Measurements from ENCODE around the gene RCVRN.

RCVRN gene

DNA sequence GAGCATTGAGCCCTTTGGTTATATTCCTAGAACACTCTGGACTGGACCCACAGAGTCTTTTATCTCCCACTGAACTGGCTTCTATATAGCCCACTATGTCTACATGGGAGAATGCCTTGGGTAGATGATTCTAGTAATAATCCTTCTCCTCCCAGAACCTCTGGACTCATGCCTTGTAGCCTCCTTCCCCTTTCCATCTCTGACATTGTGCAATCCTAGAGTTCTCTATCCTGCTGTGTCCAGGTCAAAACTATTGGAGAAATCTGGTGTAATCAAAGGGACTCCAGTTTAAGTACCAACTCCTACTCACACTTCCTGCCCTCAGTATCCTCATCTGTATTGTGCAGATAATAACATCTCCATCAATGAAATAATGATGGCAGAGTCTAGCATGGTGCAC, 9.1 kb downstream of the RCVRN start:
- no peak for DNase-seq

DNA sequence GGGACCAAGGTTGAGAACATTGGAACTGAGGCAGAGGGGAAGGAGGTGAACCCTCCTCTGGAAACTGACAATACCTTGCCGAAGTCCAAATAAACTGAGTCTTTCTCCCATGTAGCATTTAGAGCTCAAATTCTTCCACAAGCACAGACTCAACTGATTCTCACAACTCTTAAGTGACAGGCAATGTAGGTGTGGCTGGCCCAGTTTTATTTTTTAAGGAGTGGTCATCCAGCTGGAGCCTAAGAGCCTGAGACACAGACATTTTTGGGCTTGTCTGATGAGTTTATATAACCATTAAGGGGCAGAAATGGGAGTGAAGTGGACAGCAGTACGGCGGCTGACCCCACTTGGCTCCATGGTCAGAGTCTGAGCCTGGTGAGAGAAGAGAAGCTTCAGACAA, 10.8 kb downstream of the RCVRN start:
- no peak for DNase-seq

DNA sequence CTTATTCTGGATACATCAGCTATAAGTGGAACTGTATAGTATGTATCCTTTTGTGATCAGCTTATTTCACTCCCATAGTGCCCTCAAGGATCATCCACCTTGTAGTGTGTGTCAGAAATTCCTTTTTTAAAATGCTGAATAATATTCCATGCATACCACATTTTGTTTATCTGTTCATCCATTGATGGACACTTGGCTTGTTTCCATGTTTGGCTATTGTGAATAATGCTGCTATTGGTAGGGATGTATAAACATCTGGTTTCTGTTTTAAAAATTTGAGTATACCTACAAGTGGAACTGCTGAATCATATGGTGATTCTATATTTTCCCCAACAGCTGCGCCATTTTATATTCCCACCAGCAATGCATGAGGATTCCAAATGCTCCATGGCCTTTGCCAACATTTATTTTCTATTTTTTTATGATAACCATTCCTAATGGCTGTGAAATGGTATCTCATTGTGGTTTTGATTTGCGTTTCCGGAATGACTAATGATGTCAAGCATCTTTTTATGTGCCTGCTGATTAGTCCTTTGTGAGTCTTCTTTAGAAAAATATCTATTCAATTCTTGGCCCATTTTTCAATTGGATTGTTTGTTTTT, 11.6 kb downstream of the RCVRN start:
- DNase-seq = no peak

DNA sequence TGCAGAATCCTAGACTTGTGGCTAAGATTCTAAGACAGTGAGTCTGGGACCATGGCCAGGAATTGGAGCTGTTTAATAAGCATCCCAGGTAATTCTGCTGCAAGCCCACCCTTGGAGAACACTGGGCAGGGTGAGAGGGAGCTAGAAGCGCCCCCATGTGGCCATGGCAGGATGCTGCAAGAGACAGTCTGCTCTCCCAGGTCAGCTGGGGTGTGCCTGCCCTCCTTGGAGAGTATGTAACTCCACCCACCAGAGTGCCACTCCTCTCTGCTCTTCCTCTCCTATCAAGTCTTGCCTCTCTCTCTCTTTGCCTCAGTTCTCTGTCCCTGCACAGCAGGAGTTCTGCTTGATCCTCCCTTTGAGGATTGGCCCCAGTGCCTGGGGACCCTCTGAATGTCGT, 14.9 kb downstream of the RCVRN start:
- no peak for DNase-seq

DNA sequence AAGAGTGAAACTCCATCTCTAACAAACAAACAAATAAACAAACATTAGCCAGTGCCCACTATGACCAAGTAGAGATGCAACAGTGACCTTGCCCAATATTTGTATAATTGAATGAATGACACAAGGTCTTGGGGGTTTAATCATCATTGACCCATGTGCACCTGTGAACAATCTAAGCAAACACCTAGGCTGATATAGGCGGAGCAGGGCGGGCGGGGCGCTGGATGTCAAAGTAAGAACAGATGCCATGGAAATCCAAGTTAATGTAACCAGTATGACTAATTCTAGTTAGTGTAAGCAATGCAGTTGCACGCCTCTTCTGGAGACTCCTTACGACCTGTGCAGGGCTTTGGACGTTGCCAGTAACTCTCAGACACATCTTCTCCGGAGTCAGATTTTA, 17.6 kb downstream of the RCVRN start:
- DNase-seq = no peak

DNA sequence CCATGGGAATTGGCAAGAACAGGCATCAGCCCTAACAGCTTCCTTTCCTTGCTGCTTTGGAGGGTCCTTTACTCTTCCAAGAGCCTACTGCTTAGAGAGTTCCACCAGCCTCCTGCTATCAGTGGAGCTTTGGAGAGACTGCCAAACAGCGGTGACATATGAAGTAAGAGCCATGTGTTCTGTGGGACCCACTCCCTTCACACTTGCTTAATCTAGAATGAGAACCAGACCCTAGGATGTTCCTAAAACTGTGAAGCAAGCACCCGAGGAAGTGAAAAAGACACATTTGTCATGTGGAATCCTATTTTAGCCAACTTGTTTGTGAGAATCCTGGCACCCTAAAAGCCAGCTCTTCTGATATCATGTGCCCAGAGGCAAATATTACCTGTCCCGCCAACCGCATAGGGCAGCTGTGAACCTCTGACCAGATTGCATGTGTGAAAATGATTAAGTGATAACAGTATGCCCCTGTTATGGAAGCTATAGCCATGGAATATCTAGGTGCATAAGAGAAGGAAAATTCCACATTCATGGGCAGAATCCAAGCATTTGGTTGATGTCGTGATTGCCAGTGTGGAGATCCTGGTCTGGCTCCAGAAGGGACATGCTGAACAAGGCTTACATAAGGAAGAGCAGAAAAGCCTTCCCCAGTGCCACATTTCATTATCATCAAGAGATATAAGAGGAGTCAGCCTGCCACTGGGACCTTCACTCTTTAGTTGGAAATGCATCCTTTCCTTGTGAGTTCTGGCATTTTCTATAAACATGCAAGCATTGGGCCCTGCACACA, 18.7 kb downstream of the RCVRN start:
- DNase-seq = no peak

DNA sequence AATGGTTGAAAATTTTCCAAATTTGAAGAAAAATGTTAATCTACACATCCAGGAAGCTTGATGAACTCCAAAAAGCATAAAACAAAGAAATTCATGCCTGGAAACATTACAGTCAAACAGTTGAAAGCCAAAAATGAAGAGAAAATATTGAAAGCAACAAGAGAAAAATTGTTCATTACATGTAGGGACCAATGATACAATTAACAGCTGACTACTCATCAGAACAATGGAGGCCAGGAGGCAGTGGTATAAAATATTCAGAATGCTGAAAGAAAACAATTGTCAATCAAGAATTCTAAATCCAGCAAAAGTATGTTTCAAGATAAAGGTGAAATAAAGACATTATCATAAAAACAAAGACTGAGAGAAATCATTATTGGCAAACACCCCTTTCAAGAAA, 21.6 kb downstream of the RCVRN start:
- no peak for DNase-seq

DNA sequence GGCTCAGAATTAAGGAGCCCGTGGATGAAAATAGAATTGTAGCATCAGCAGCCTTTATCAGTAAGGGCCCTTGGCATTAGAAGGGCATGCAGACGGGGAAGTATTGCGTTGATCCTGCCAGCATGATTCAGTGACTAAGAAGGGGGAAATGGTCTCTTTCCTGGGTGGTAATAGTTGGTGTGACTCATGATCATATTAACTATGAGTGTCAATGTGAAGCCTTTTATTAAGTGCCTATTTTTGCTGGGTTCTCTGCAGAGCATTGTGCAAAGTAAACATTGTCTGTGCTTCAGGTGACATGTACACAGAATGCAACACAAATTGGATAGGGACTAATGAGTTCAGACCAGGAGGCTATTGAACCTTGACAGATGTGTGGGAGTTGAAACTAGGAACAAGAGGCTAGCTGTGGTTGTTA, 24.5 kb downstream of the RCVRN start:
- no peak for DNase-seq

DNA sequence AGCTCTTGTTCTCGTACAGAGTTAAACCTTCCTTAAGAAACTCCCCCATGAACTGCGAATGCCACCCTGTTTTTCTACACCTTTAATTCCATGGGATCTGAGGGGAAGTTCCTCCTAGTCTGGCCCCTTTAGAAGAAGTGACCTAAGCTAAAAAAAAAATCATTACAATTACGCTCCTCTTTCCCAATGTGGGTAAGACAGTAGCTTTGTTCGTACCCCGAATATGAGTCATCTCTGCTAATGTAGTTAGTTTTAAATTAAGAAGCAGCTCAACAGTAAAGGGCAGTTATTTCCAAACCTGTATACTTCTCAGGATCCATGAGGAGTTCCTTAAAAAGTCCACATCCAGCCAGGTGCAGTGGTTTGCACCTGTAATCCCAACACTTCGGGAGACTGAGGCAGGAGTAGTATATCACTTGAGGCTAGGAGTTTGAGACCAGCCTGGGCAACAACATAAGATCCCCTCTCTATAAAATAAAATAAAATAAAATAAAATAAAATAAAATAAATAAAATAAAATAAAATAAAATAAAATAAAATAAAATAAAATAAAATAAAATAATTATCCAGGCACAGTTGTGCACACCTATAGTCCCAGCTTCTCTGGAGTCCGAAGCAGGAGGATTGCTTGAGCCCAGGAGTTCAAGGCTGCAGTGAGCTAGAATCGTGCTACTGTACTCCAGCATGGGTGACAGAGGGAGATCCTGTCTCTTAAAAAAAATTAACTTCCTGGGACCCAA, 26.1 kb downstream of the RCVRN start:
- no peak for DNase-seq

DNA sequence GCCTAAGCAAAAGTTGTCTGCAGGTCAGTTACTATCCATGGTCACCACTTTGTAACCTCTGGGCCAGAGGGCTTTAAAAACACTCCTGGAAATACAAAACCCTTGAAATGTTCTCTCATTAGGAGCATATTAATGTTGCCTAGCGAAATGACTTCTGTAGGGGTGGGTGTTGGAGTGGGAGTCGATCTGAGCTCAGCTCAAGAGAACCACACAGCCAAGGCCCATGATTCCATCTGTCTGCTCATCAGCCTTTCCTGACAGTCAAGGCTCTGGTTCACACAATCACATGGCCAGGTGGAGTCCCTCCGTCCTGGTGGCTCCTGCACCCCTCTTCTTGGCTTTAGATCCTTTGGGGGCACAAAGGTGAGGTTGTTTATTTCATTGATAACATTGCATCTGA, 26.7 kb downstream of the RCVRN start:
- no peak for DNase-seq

DNA sequence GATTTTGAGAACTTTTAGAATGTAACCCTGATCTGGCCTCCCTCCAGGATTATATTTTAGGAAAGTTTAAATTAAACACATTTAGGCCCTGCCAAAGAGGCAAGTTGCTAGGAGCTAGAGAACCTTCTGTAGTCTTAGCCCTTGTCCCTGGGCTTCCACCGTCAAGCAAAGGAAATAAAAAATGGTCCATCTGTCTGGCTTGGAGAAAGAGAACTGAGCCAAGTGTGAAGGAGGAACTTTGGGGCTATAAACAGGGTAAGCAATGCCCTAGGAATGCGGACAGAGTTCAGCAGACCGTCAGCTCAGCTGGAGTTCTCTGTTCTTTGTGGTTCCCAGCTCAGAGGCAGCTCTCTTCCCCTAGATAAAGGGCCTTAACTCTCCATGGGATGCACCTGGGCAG, 29.6 kb downstream of the RCVRN start:
- DNase-seq = no peak

DNA sequence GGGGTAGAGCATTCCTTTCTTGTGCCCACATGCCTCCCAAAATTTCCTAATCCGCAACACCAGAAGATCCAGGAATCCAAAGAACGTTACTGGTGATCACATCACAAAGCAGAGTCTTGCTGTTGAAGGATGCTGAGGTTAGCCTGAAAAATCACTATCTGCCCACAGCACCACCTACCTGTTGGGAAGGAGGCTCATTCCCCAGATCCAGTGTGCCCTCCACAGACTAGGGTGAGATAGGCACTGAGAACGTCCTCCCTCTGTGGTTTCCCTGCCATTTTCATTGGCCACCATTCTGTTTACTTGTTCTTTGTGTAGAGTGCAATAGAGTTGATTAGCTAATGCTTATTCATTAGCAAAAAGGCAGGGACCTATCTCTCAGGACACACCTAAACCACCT, 30.3 kb downstream of the RCVRN start:
- DNase-seq = no peak

DNA sequence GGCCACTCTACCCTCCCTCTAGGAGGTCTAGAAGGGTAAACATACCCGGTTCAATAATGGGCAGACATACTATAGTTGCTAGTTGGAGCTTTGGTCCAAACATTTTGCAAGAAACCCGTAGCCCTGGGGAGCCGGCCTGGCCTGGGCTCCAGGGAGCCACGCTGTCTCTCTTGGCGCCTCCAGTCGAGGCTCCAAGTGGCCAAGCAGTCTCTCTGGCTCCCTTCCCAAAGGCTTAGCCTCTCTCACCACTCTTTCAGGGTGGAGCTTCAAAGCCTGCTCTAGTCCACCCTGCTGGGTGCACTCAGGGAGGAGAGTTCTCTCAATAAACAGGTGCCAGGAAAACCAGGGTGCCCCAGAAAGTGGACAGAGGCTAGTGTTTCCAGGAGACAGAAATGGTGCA, 32.2 kb downstream of the RCVRN start:
- no peak for DNase-seq

DNA sequence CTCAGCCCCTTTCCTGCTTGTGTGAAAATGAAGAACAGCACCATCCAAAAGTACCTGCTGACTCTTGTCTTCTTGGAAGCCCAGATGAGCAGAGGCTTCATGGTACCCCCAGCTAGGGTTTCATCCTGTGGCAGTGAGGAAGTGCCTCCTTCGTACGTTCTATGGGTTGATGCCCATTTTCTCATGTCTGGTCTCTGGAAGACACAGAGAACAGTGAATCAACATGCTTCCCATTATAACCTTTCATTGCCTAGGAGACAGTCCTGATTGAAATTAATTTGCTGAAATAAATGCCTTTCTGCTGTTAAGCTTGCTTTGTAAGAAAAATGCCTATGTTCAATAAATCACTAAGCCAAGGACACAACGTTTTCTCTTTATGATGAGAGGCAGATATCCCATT, 36.5 kb downstream of the RCVRN start:
- no peak for DNase-seq

DNA sequence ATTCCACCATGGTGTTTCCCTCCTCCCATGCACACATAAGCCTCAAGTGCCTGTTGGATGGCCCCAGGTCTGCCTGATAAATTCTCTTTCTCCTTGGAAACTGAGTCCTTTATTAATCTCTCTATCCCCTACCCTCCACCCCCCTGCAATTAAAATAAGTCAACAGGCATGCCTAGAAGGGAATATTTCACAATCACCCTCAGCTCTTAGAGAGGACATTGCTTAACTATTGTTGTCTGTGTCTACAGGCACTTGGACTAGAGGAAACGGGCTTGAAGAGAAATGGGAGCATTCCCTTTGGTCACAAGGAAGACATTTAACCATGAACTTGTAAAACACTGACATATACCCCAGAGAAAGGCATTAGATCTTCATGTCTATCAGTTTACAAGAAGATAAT, 39.5 kb downstream of the RCVRN start:
- DNase-seq = no peak

DNA sequence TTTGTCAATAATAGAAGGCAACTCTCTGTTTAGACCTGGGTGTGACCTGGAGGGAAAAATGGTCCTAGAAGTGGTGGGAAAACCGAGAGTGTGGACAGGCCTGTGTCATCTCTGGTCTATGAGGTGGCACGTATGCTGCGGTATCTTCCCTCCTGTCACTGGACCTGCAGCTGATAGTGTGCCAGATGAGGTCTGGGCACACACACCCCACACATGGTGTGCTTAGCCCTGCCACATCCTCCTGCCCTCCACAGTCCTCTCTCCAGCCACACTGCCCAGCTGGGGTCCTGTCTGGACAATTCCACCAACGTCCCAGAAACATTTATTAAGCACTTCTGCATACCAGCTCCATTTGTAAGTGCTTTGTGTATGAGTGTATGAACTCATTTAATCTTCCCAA, 42.1 kb downstream of the RCVRN start:
- DNase-seq = no peak

DNA sequence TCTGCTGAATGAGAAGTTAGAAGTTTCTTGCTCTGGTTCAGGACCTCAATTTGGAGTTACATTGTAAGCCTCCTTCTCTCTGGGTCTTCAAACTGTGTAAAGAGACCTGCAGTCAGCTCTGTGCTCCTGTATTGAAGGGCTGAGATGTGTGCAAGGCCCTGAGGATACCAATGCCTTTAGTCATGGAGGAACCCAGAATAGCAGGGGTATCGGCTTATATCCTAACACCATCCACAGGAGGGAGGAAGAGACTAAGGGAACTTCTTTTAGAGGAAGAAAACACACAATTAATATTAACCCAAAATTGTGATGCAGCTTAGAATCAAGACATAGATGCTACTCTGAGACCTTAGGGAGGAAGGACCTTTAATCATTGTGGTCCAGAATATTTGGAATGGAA, 42.9 kb downstream of the RCVRN start:
- DNase-seq = no peak

DNA sequence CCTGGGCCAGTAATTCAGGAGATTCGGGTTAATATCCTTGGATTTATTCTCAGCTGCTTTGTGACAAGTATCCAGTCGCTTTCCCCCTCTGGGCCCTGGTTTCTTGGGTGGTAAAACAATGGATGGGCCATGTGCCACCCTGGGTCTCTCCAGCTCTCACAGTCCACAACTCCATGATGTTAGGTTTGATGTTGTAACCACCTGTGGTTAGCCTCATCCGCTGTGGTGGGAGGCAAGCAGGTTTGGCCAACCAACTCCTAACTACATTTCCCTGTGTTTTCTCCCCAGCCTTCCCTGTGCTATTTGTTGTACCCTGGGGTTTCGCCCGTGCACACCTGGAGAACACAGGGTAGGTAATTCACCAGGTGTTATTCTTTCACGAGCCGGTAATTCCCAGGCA, 44.2 kb downstream of the RCVRN start:
- no peak for DNase-seq

DNA sequence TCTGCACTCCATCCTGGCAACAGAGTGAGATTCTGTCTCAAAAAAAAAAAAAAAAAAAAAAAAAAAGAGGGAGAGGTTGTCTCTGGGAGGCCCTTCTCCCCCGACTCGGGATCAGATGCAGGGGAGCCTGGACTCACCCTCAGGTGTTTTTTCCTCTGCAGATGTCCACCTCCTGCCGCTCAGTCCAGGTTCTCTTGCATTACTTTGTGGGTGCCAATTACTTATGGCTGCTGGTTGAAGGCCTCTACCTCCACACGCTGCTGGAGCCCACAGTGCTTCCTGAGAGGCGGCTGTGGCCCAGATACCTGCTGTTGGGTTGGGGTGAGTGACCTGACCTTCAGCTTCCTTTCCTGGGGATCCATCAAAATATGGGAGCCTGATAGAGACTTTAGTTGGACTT, 45.3 kb downstream of the RCVRN start:
- no peak for DNase-seq

DNA sequence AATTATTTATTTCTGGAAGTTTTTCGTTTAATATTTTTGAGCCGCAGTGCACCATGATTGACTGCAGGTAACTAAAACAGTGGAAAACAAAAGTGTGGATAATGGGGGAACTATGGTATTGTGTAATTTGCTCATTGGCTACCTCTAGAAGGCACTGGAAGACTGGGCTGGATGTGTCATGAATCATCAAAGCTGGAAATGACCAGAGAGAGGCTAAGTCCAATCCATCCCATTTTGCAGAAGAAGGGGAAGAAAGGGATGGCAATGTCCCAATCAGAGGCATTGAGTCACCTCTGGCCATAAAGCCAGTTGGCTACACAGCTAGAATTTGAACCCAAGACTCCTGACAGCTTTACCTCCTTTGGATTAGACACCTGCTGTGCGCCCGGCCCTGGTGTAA, 50.0 kb downstream of the RCVRN start:
- no peak for DNase-seq

DNA sequence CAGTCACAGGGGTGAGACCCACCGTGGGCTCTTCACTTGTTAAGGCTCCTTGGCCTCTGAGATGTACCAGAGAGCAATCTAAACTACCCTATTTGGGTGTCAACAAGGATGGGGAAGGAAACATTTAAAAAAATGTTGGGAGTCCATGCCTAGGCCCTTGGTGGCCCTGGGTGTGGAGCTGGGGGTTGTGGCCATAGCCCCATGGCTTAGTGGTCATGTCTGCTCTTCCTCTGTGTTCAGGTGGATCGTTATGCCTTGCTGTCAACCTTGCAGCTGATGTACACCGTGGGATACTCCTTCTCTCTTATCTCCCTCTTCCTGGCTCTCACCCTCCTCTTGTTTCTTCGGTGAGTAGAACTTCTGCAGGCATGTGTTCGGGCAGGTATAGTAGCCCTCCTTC, 50.8 kb downstream of the RCVRN start:
- DNase-seq = no peak

DNA sequence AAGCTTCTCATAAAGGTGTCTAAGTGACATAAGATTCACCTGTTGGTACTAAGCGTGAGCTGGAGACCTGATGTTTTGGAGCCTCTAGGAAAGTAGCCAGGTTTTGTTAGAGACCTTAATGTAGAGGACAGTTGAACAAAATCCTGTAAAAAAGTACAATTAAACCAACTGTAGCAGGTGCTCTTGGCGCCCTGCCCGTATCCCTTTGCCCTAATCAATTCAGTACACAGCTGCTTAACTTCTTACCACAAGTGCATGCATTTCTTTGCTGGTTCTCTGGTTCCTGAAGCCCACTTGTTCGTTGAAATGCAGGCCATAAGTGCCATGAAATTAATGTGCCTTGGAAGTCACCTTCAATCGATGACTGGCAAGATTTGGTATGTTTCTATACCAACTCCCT, 54.9 kb downstream of the RCVRN start:
- DNase-seq = no peak
